Panc1 (cell line): ENCODE measurements around the gene NT5C3A. TPM values are rescaled to one million over a fixed set of nuclear protein-coding genes. Genes with fewer than 3 reads are reported as not detected.

Experiments
- ATAC-seq: fragments of 200-7000 bp; cut with Tn5 transposase; 2 replicates; pipeline ENCODE4 v1.9.1; 2020; ENCODE audit warnings: mild to moderate bottlenecking, moderate library complexity
- BruUV-seq: library from RNA; stranded (reverse); fragments of 400-500 nt; replicated peaks from 2 replicates; lab custom pipeline; 2021; lab: Mats Ljungman, UMichigan
- CTCF ChIA-PET: fragments of 300-600 bp; sonication (Branson Sonifier 250); formaldehyde crosslinking; loops from one replicate; lab custom pipeline; 2022; ENCODE audit warnings: antibody characterized with exemption; lab: Charles Lee
- POLR2A ChIA-PET: fragments of 300-600 bp; sonication (Branson Sonifier 250); formaldehyde crosslinking; loops from one replicate; lab custom pipeline; 2022; ENCODE audit warnings: antibody characterized with exemption; lab: Charles Lee
- DNase-seq: peaks from one replicate; pipeline ENCODE4 v3.0.0-alpha.2; 2010; ENCODE audit warnings: low read depth, low spot score
- H3K27ac ChIP-seq: 2 replicates; pipeline ENCODE4 v1.5.1; 2011; ENCODE audit warnings: mild to moderate bottlenecking, low read length, inconsistent platforms
- H3K27me3 ChIP-seq: fragments of 200-500 bp; sonication (Bioruptor generic); 2 replicates; pipeline ENCODE4 v1.6.0; 2014; ENCODE audit warnings: low read length, inconsistent platforms; ENCODE audit not compliant: control insufficient read depth, insufficient read depth
- H3K36me3 ChIP-seq: fragments of 200-500 bp; sonication (Bioruptor generic); 2 replicates; pipeline ENCODE4 v1.5.1; 2014; ENCODE audit warnings: inconsistent platforms, mild to moderate bottlenecking, low read length, moderate library complexity; ENCODE audit not compliant: control insufficient read depth, insufficient read depth
- H3K4me1 ChIP-seq: 2 replicates; pipeline ENCODE4 v1.5.1; 2011; ENCODE audit warnings: inconsistent platforms, mild to moderate bottlenecking, low read length, moderate library complexity; ENCODE audit not compliant: control insufficient read depth, insufficient read depth
- H3K4me3 ChIP-seq, 2 experiments: 2 replicates each; pipeline ENCODE4 v1.5.1; 2011 to 2012; ENCODE audit warnings: low read depth in 2 of 2, low read length in 2 of 2, mild to moderate bottlenecking in 2 of 2, inconsistent platforms in 1 of 2, moderate library complexity in 1 of 2
- H3K9me3 ChIP-seq: fragments of 200-500 bp; sonication (Bioruptor generic); 2 replicates; pipeline ENCODE4 v1.5.1; 2014; ENCODE audit warnings: low read depth, mild to moderate bottlenecking, inconsistent platforms, low read length, moderate library complexity; ENCODE audit not compliant: control insufficient read depth, insufficient read depth
- POLR2AphosphoS5 ChIP-seq: IDR thresholded peaks from 2 replicates; pipeline ENCODE4 v1.6.1; 2012; ENCODE audit warnings: mild to moderate bottlenecking, low read depth, low read length, moderate library complexity
- SIN3A ChIP-seq: IDR thresholded peaks from 2 replicates; pipeline ENCODE4 v1.6.1; 2012; ENCODE audit warnings: low read depth, mild to moderate bottlenecking, low read length, moderate library complexity, borderline replicate concordance; ENCODE audit not compliant: insufficient read depth
- TCF7L2 ChIP-seq: IDR thresholded peaks from 2 replicates; pipeline ENCODE4 v1.6.1; 2011; ENCODE audit warnings: mild to moderate bottlenecking, low read depth, low read length, inconsistent platforms
- in situ Hi-C: cut with HindIII; loops from 2 replicates; pipeline ENCODE4 v1.10.0; 2016; ENCODE audit warnings: low sequenced_read_pairs, low pct_unique_long_range_greater_than_20kb
- intact Hi-C: fragments of 100-400 bp; cut with micrococcal nuclease; formaldehyde crosslinking; loops from one replicate; pipeline ENCODE4 v1.10.0; 2022; ENCODE audit not compliant: unreplicated experiment
- total RNA-seq: library from RNA; stranded (reverse); gene quantifications from one replicate; pipeline ENCODE4 v1.2.1, GENCODE V29; 2021; ENCODE audit not compliant: unreplicated experiment
- TF ChIP-seq, protein P1 (sequence below): fragments of 450-650 bp; IDR thresholded peaks from 2 replicates; pipeline ENCODE4 v1.5.1; 2017; ENCODE audit warnings: mild to moderate bottlenecking
- TF ChIP-seq, protein P2 (sequence below), 2 experiments: IDR thresholded peaks; 2 replicates each; pipeline ENCODE4 v1.6.1; 2011 to 2012; ENCODE audit warnings: low read depth in 2 of 2, control low read depth in 1 of 2, low read length in 1 of 2, mild to moderate bottlenecking in 1 of 2, moderate library complexity in 1 of 2; ENCODE audit not compliant: insufficient read depth in 1 of 2

Gene NT5C3A
- total RNA-seq, 1 experiment from 2014 or later = 29.1 TPM

DNA sequence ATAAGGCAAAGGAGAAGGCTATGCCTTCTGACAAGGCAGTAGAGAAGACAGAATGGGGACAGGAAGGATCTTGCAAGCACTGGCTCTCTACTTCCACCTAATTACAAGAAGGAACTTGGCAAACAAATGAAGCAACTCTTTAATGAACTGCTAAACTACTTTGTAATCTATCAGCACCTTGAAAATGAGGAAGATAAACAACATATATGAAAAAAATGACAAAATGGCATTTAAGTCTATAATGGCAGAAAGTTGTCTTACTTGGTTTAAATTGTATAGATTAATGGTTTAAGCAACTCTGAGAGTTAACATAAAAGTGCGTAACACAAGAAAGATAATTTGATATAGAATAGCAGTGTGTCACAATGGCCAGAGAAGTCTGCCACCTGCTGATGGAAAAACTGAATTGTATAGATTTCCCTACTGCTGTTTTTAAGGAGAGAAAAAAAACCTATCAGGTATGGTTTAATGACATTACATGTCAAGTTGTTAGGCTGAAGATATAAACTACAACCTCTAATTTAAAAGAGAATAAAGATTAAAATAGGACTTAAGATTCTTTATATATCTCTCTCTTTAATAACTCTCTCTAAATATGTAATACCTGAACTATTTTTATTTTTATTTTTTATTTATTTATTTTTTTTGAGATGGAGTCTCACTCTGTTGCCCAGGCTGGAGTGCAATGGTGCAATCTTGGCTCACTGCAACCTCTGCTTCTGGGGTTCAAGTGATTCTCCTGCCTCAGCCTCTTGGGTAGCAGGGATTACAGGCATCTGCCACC is 11.8 kb downstream of the NT5C3A start:
- Histone ChIP-seq H3K27me3 (no peaks in the 10 kb centered on the region), H3K36me3 (no peaks in the 10 kb centered on the region), H3K4me3 (no peak overlapping the region), H3K9me3 (no peaks in the 10 kb centered on the region), H3K27ac (no peak overlapping the region), H3K4me1 (no peaks in the 10 kb centered on the region)
- TF ChIP-seq, protein P1, sequence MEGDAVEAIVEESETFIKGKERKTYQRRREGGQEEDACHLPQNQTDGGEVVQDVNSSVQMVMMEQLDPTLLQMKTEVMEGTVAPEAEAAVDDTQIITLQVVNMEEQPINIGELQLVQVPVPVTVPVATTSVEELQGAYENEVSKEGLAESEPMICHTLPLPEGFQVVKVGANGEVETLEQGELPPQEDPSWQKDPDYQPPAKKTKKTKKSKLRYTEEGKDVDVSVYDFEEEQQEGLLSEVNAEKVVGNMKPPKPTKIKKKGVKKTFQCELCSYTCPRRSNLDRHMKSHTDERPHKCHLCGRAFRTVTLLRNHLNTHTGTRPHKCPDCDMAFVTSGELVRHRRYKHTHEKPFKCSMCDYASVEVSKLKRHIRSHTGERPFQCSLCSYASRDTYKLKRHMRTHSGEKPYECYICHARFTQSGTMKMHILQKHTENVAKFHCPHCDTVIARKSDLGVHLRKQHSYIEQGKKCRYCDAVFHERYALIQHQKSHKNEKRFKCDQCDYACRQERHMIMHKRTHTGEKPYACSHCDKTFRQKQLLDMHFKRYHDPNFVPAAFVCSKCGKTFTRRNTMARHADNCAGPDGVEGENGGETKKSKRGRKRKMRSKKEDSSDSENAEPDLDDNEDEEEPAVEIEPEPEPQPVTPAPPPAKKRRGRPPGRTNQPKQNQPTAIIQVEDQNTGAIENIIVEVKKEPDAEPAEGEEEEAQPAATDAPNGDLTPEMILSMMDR = peak; percentile 79; the same call in 1 of the 2 replicates
- no peak for TF ChIP-seq SIN3A
- POLR2A ChIA-PET = no interaction called here
- no TSS peak for BruUV-seq
- DNase-seq (no peak), ATAC-seq (peak; percentile 87)
- CTCF ChIA-PET = interaction anchor here (0.7 kb wide), 1 partner anchor 75 kb away, joined by 7 read pairs; no protein-coding TSS in a partner anchor
- intact Hi-C loops = no loop called here
- in situ Hi-C loops = no loop called here

DNA sequence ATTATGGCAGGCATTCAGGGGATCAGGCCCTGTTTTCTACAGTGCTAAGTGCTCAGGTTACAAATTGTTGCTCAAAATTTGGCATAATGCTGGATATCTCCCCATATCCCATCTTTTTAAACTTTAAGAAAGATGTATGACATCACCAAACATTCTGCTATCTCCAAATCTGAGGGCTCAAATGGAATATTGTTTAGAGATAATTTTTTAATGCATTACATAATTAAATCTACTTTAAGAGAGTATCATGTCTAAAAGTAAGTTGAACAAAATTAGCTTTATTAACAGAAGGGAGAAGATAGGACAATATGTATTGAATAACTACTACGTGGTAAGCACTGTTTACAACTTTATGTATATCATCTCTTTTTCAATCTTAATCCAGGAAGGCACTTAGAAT is 13.9 kb downstream of the NT5C3A start:
- CTCF ChIA-PET = no interaction called here
- H3K27ac ChIP-seq = no peak overlapping the region
- BruUV-seq = TSS peak; percentile 10

More for the DNA sequence above, 13.9 kb downstream of the NT5C3A start:
- DNase-seq = no peak
- Histone ChIP-seq H3K9me3 (no peaks in the 10 kb centered on the region), H3K27me3 (no peaks in the 10 kb centered on the region), H3K4me1 (peaks cover 15% of the 10 kb centered on the region; the same call in 1 of the 2 replicates), H3K4me3 (no peak overlapping the region), H3K36me3 (no peaks in the 10 kb centered on the region)
- intact Hi-C loops = loop anchor here (10.0 kb wide), 1 partner anchor 94 kb away; the partner anchor contains the start of gene FKBP9
- POLR2A ChIA-PET = no interaction called here
- in situ Hi-C loops = no loop called here
- ATAC-seq = no peak
- TF ChIP-seq SIN3A = no peak
- TF ChIP-seq, protein P1 = no peak
- TF ChIP-seq, protein P2, sequence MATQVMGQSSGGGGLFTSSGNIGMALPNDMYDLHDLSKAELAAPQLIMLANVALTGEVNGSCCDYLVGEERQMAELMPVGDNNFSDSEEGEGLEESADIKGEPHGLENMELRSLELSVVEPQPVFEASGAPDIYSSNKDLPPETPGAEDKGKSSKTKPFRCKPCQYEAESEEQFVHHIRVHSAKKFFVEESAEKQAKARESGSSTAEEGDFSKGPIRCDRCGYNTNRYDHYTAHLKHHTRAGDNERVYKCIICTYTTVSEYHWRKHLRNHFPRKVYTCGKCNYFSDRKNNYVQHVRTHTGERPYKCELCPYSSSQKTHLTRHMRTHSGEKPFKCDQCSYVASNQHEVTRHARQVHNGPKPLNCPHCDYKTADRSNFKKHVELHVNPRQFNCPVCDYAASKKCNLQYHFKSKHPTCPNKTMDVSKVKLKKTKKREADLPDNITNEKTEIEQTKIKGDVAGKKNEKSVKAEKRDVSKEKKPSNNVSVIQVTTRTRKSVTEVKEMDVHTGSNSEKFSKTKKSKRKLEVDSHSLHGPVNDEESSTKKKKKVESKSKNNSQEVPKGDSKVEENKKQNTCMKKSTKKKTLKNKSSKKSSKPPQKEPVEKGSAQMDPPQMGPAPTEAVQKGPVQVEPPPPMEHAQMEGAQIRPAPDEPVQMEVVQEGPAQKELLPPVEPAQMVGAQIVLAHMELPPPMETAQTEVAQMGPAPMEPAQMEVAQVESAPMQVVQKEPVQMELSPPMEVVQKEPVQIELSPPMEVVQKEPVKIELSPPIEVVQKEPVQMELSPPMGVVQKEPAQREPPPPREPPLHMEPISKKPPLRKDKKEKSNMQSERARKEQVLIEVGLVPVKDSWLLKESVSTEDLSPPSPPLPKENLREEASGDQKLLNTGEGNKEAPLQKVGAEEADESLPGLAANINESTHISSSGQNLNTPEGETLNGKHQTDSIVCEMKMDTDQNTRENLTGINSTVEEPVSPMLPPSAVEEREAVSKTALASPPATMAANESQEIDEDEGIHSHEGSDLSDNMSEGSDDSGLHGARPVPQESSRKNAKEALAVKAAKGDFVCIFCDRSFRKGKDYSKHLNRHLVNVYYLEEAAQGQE (IDR thresholded peaks at IDR 0.05; ENCODE audit: insufficient read depth in 1 of 2, low read depth in 2 of 2, low read length in 1 of 2) = no peak
- no peak for TF ChIP-seq POLR2AphosphoS5
- no peak for TF ChIP-seq TCF7L2
